HUES48 (cell line): ENCODE data around the gene MEOX1.

ENCODE experiments used
- H3K27ac ChIP-seq: one replicate; pipeline ENCODE4 v1.7.0; 2013; ENCODE audit warnings: low read depth, low read length, inconsistent platforms
- H3K27me3 ChIP-seq: 2 replicates; pipeline ENCODE4 v1.6.1; 2013; ENCODE audit warnings: mild to moderate bottlenecking, low read length; ENCODE audit not compliant: control insufficient read depth, insufficient read depth
- H3K36me3 ChIP-seq: 2 replicates; pipeline ENCODE4 v1.6.1; 2013; ENCODE audit warnings: low read length; ENCODE audit not compliant: control insufficient read depth, insufficient read depth
- H3K4me1 ChIP-seq: 2 replicates; pipeline ENCODE4 v1.6.1; 2013; ENCODE audit warnings: mild to moderate bottlenecking, low read length; ENCODE audit not compliant: control insufficient read depth, insufficient read depth
- H3K4me3 ChIP-seq: 2 replicates; pipeline ENCODE4 v1.5.1; 2013; ENCODE audit warnings: mild to moderate bottlenecking, low read depth, low read length
- H3K9ac ChIP-seq: 2 replicates; pipeline ENCODE4 v1.6.1; 2013; ENCODE audit warnings: mild to moderate bottlenecking, low read depth, low read length, moderate library complexity
- H3K9me3 ChIP-seq: 2 replicates; pipeline ENCODE4 v1.6.1; 2013; ENCODE audit warnings: low read length; ENCODE audit not compliant: control insufficient read depth, insufficient read depth

MEOX1 gene

DNA sequence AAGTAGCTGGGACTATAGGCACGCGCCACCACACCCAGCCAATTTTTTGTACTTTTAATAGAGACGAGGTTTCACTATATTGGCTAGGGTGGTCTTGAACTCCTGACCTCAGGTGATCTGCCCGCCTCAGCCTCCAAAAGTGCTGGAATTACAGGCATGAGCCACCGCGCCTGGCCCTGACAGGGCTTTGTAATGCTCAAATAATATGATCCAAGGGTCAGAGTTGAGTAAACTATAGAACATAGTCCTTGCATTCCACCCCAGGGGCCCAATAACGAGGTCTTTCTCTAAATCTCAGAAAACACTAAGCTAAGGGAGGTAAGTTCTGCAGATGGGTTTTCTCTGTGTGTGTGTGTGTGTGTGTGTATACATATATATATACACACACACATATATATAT is 5.8 kb upstream of the MEOX1 start:
- no peak overlapping the region for H3K27ac ChIP-seq
- no peaks in the 10 kb centered on the region for H3K27me3 ChIP-seq
- H3K9ac ChIP-seq = no peak overlapping the region
- no peak overlapping the region for H3K4me3 ChIP-seq
- no peaks in the 10 kb centered on the region for H3K36me3 ChIP-seq
- H3K4me1 ChIP-seq = peaks cover 13% of the 10 kb centered on the region
- H3K9me3 ChIP-seq = no peaks in the 10 kb centered on the region

- peaks cover 24% of the 10 kb centered on the region for H3K4me1 ChIP-seq
- no peak overlapping the region for H3K9ac ChIP-seq
- no peak overlapping the region for H3K4me3 ChIP-seq
- no peaks in the 10 kb centered on the region for H3K27me3 ChIP-seq
- no peaks in the 10 kb centered on the region for H3K36me3 ChIP-seq
- H3K27ac ChIP-seq = no peak overlapping the region
- H3K9me3 ChIP-seq = no peaks in the 10 kb centered on the region
Observed at GRCh38 chr17:43665937-43666236, 4.2 kb upstream of the MEOX1 start.

DNA sequence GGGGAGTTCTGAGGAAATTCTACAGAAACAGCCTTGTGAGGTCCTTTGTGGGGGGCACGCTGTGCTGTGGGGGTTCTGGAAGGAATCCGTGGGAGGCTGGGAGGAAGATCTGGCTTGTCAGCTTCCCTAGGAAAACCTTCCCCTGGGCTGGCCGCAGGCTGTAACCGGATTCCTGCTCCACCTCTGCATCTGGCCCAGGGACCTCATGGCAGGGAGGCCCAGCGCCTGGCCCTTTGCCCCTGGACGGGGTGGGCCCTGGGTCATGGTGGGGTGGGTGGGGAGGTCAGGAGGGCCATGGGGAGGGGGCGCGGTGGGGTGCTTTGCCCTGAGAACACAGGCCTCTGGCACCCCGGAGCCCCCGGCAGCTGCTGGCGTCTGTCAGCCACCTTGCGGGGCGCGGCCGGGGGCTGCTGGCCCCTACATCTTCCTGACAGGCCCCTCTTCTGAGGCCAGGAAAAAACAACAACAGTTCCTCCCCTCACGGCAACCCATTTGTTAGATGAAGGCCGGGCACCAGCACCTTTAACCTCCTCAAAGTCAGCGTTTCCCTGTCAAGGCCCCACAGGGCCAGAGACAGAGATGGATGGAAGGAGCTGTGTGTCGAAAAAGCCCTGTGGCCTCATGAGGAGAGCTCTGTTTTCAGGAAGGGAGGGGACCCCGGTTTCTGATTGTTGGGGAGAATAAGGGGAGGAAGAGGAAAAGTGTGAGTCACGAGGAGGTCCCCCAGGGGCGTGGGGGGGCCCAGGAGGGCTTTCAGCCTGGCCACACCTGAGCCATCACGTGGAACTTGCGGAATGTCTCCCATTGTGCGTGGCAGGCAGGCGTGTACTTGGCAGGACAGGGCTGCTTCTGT is 3.6 kb upstream of the MEOX1 start:
- Histone ChIP-seq H3K9ac (no peak overlapping the region), H3K36me3 (no peaks in the 10 kb centered on the region), H3K27ac (no peak overlapping the region), H3K9me3 (no peaks in the 10 kb centered on the region), H3K27me3 (no peaks in the 10 kb centered on the region), H3K4me3 (no peak overlapping the region), H3K4me1 (peaks cover 23% of the 10 kb centered on the region)

DNA sequence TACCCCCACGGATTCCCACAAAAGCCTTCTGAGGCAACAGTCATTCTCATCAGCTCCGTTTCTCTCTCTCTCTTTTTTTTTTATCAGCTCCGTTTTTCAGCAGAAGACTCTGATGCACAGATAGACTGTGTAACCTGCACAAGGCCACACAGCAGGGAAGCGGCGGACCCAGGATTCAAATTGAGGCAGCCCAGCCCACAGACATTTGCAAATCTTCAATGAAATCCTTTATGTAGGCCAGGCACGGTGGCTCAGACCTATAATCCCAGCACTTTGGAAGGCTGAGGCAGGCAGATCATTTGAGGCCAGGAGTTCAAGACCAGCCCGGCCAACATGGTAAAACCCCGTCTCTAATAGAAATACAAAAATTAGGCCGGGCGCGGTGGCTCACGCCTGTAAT is 2.4 kb upstream of the MEOX1 start:
- Histone ChIP-seq H3K27me3 (no peaks in the 10 kb centered on the region), H3K9ac (no peak overlapping the region), H3K9me3 (no peaks in the 10 kb centered on the region), H3K27ac (no peak overlapping the region), H3K36me3 (no peaks in the 10 kb centered on the region), H3K4me3 (no peak overlapping the region), H3K4me1 (peaks cover 18% of the 10 kb centered on the region)

DNA sequence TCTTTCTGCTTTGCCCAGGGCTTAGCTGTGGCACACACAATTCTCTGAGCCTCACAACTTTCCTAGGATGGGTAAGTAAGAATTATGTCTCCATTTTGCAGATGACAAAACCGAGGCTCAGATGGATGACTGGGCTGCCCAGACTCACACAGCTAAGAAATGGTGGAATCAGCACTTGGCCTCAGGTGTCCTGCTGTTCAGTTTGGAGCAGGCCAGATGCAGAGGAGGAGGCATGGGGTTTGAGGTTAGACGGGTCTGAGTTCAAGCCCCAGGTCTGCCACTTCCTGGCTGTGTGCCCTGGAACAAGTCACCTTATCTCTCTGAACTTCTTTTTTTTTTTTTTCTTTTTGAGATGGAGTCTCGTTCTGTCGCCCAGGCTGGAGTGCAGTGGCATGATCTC is 1.7 kb upstream of the MEOX1 start:
- Histone ChIP-seq H3K4me3 (no peak overlapping the region), H3K4me1 (peaks cover 22% of the 10 kb centered on the region), H3K9ac (no peak overlapping the region), H3K9me3 (no peaks in the 10 kb centered on the region), H3K27me3 (no peaks in the 10 kb centered on the region), H3K36me3 (no peaks in the 10 kb centered on the region), H3K27ac (no peak overlapping the region)

DNA sequence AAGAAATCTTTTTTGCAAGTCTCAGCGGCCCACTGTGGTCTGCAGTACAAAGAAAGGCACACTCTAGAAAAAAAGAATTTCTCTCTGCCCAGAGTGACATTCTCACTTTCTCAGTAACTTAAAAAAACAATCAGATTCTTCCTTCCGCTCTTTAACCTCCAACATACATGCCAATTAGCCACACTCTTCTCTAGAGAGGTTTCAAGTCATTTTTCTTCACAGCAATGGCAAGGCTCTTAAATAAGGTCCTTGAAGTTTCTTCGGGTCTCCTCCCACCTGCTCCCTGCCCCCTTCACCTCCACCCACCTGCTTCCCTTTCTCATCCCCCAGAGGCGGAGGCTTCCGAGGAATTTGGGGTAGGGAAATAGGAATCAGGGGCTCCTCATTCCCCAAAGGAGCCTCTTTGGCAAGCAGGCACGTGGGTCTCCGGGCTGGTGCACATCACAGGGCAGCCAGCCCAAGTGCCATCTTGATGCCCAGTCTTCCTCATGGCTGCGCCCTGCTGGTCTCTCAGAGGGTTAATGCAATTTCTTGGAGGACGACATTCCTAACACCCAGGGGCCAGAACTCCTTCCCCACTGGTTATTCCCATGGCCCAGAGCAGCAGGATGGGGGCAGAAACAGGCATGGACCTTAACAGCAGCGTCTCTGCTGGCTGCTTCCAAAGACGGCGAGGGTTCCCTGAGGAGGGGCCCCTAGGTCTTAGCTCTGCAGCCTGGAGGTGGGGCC is 855 bp upstream of the MEOX1 start:
- Histone ChIP-seq H3K4me3 (no peak overlapping the region), H3K9ac (no peak overlapping the region), H3K9me3 (no peaks in the 10 kb centered on the region), H3K36me3 (no peaks in the 10 kb centered on the region), H3K27me3 (no peaks in the 10 kb centered on the region), H3K27ac (peak overlapping the region; percentile 60), H3K4me1 (peaks cover 22% of the 10 kb centered on the region)

DNA sequence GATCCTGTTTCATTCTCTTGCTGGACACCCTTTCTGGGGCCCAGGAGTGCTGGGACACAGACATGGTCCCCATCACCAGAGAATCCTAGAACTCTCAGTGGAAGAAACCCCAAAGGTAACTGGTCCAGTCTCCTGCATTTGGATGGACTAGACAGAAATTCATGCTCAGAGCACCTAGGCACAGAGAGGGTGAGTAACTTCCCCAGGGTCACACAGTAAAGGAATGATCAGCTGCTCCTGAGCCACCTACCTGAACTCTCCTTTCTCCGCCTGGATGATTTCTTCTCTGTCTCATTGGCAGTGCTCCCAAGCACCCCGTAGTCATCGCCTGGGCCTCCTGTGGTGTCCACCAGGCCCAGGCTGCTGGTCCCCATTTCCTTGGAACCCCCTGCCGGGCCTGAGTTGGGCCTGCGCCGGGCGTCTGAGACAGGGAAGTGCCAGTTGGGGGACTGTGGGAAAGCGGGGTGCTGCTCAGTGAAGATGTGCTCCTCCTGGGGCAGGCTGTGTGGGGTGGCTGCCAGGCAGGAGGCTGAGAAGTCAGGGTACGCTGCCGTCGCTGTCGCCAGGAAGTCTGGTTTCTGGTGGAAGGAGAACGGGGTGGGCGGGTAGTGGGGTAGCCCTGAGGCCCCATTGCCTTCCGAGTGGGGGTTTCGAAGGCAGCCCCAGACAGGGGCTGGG is 767 bp downstream of the MEOX1 start:
- Histone ChIP-seq H3K27ac (no peak overlapping the region), H3K9ac (no peak overlapping the region), H3K27me3 (no peaks in the 10 kb centered on the region), H3K36me3 (no peaks in the 10 kb centered on the region), H3K9me3 (no peaks in the 10 kb centered on the region), H3K4me3 (no peak overlapping the region), H3K4me1 (peaks cover 30% of the 10 kb centered on the region)

- Histone ChIP-seq H3K4me3 (no peak overlapping the region), H3K9me3 (no peaks in the 10 kb centered on the region), H3K4me1 (peaks cover 34% of the 10 kb centered on the region), H3K27ac (no peak overlapping the region), H3K36me3 (no peaks in the 10 kb centered on the region), H3K27me3 (no peaks in the 10 kb centered on the region), H3K9ac (no peak overlapping the region)
Observed at GRCh38 chr17:43659823-43660617, 1.7 kb downstream of the MEOX1 start.

DNA sequence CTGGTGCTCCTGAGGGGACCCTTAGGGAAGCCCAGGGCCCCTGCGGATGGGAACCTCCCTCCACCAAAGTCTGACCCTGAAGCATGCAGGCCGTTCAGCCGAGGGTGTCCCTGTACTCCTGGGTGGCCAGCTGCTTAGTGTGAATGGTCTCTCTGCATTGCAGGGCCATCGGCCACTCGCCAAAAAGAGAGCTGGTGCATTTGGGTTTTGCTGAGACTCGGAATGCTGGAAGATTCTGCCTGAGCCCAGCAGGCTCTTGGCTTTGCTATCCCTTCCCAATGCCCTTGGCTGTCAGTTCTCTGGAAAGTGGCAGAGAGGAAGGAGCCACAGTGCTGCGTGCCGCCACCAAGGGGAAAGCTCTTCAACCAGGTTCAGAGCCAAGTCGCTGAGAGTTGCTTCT is 2.8 kb downstream of the MEOX1 start:
- Histone ChIP-seq H3K4me3 (no peak overlapping the region), H3K36me3 (no peaks in the 10 kb centered on the region), H3K9ac (no peak overlapping the region), H3K27me3 (no peaks in the 10 kb centered on the region), H3K9me3 (no peaks in the 10 kb centered on the region), H3K4me1 (peaks cover 34% of the 10 kb centered on the region), H3K27ac (no peak overlapping the region)

GRCh38 chr17:43655693-43656255 is 5.9 kb downstream of the MEOX1 start:
- no peak overlapping the region for H3K9ac ChIP-seq
- H3K4me3 ChIP-seq = no peak overlapping the region
- H3K9me3 ChIP-seq = no peaks in the 10 kb centered on the region
- peak overlapping the region; percentile 28 for H3K27ac ChIP-seq
- H3K36me3 ChIP-seq = no peaks in the 10 kb centered on the region
- no peaks in the 10 kb centered on the region for H3K27me3 ChIP-seq
- H3K4me1 ChIP-seq = peaks cover 20% of the 10 kb centered on the region
